ENCODE measurements around the gene METAP2.

- TF ChIP-seq CTCF (optimal IDR thresholded peaks at IDR 0.05 in 1 of 3, IDR thresholded peaks at IDR 0.05 in 1 of 3, conservative IDR thresholded peaks at IDR 0.05 in 1 of 3; ENCODE audit: extremely low read depth in 1 of 3, insufficient read depth in 2 of 3, low read length in 3 of 3) (no peak), EZH2 (IDR thresholded peaks at IDR 0.05; ENCODE audit: low read length) (no peak)
Observed at GRCh38 chr12:95465275-95465674, 8.7 kb upstream of the METAP2 start.
